ENCODE measurements around the gene TULP4.
"Not testable (repeated sequence)": the region's sequence is repeated elsewhere in the genome, so short reads cannot be mapped to it uniquely, and the experiment has no call there.

Gene TULP4

DNA sequence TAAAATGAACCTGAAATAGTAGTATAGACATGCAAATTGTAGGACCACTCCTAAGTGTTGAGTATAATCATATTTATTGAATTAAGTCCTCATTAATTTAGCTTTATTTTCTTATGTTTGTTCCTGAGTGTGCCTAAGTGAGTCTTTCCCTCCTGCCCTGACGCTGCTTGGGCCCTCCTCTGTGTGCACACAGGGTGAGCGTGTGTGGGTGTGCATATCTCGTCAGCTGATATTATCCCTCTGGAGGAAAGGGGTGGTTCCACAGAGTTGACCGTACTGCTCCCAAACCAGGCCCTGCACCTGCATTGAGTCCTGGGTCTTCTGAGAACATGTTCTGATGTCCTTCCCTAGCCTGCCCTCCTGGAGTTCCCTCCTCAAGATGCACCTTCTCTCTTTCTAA lies 28.0 kb downstream of the TULP4 start:
- H3K4me3 ChIP-seq (ENCODE audit: low read length): no peak overlapping the region
- DNase-seq (ENCODE audit: low read depth): no peak
- TF ChIP-seq CTCF (IDR thresholded peaks at IDR 0.05; ENCODE audit: insufficient read depth, low read depth, low read length, missing control alignments): no peak

DNA sequence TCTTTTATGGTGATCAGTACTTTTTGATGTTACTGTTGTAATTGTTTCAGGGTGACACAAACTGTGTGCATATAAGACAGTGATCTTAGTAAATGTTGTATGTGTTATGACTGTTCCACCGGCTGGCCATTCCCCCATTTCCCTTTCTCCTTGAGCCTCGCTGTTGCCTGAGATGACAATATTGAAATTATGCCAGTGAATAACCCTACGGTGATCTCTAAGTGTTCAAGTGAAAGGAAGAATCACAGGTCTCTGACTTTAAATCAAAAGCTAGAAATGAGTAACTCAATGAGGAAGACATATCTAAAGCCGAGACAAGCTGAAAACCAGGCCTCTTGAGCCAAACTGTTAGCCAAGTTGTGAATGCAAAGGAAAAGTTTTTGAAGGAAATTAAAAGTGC lies 32.3 kb downstream of the TULP4 start:
- DNase-seq (ENCODE audit: low read depth): no peak
- no peak overlapping the region for H3K4me3 ChIP-seq (ENCODE audit: low read length)
- no peak for TF ChIP-seq CTCF (IDR thresholded peaks at IDR 0.05; ENCODE audit: insufficient read depth, low read depth, low read length, missing control alignments)

DNA sequence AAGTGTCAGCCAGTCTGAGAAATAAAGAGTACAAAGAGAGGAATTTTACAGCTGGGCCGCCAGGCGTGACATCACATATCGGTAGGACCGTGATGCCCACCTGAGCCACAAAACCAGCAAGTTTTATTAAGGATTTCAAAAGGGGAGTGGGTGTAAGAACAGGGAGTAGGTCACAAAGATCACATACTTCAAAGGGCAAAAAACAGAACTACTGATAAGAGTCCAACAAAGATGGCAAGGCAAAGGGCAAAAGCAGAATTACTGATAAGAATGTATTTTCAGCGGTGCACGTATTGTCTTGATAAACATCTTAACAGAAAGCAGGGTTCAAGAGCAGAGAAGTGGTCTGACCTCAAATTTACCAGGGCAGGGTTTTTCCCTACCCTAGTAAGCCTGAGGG lies 33.2 kb downstream of the TULP4 start:
- DNase-seq (ENCODE audit: low read depth); H3K4me3 ChIP-seq (ENCODE audit: low read length): not testable (repeated sequence)

GRCh38 chr6:158347335-158347734 lies 35.1 kb downstream of the TULP4 start:
- H3K4me3 ChIP-seq (ENCODE audit: low read length): no peak overlapping the region
- no peak for DNase-seq (ENCODE audit: low read depth)
- TF ChIP-seq CTCF (IDR thresholded peaks at IDR 0.05; ENCODE audit: insufficient read depth, low read depth, low read length, missing control alignments): no peak

GRCh38 chr6:158348737-158349504 lies 36.7 kb downstream of the TULP4 start:
- not testable (repeated sequence) for H3K4me3 ChIP-seq (ENCODE audit: low read length); DNase-seq (ENCODE audit: low read depth)

DNA sequence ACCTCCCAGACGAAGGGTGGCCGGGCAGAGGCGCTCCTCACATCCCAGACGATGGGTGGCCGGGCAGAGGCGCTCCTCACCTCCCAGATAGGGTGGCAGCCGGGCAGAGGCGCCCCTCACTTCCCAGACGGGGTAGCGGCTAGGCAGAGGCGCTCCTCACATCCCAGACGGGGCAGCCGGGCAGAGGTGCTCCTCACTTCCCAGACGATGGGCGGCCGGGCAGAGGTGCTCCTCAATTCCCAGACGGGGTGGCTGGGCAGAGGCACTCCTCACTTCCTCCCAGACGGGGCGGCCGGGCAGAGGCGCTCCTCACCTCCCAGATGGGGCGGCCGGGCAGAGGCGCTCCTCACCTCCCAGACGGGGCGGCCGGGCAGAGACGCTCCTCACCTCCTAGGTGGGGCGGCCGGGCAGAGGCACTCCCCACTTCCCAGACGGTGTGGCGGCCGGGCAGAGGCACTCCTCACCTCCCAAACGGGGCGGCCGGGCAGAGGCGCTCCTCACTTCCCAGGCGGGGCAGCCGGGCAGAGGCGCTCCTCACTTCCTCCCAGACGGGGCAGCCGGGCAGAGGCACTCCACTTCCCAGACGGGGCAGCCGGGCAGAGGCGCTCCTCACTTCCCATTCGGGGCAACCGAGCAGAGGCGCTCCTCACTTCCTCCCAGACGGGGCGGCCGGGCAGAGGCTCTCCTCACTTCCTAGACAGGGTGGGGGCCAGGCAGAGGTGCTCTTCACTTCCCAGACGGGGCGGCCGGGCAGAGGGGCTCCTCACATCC lies 37.4 kb downstream of the TULP4 start:
- not testable (repeated sequence) for DNase-seq (ENCODE audit: low read depth); H3K4me3 ChIP-seq (ENCODE audit: low read length)

- not testable (repeated sequence) for H3K4me3 ChIP-seq (ENCODE audit: low read length); DNase-seq (ENCODE audit: low read depth)
These were observed 38.5 kb downstream of the TULP4 start for GRCh38 chr6:158350731-158351130.

DNA sequence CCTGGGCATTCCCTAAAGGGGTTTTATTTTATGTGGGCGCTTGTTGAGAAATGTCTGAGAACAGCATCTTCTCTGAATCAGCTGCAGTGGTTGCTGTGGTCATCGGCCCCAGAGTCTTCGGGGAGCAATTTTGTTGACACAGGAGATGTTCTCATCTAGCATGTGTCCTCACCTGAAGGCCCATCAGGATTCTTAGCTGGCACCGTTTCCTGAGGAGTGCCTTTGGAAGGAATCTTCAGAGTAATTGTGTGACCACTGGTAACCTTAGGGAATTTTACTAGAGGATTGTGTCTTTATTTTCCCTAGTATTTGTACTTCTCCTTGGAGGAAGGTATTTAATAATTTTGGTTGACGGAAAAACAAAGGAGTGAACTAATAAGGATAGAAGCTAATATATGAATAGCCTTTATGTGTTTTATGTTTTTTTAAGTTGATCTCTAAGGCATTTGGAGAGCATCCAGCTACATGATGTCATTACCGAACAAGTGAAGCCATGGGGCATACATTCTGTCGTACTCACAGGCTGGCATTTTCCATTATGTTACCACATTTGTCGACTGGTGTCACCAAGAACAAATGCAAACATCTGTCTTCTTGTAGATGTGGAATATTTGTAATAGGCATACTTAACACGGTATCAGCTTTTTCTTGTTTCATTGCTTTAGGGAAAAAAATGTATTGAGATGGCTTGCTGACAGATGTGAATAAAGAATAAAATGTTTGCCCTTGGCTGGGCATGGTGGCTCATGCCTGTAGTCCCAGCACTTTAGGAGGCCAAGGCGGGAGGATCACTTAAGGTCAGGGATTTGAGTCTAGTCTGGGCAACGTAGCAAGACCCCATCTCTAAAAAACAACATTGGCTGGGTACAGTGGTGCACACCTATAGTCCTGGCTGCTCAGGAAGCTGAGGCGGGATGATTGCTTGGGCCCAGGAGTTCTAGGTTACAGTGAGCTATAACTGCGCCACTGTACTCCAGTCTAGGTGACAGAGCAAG lies 41.9 kb downstream of the TULP4 start:
- DNase-seq (ENCODE audit: low read depth): peak; percentile 75
- no peak overlapping the region for H3K4me3 ChIP-seq (ENCODE audit: low read length)
- TF ChIP-seq CTCF (IDR thresholded peaks at IDR 0.05; ENCODE audit: insufficient read depth, low read depth, low read length, missing control alignments): no peak

Data from epithelial cell of esophagus (primary cell).